HG03045 (cell line): ENCODE results near the gene CTNS.
A peak's percentile ranks its signal among the peaks of the same experiment; 100 is the strongest.

Experiments used
- ATAC-seq: cut with Tn5 transposase; IDR thresholded peaks from one replicate; pipeline ENCODE4 v1.9.1; 2021; ENCODE audit warnings: mild to moderate bottlenecking, moderate library complexity; ENCODE audit not compliant: unreplicated experiment

Gene CTNS

GRCh38 chr17:3657874-3658783 is 21.6 kb downstream of the CTNS start:
- ATAC-seq = no peak

GRCh38 chr17:3658784-3659449 is 22.4 kb downstream of the CTNS start:
- ATAC-seq = no peak

- ATAC-seq = no peak
Measured at GRCh38 chr17:3659541-3660111, 23.1 kb downstream of the CTNS start.

GRCh38 chr17:3660311-3660891 is 23.8 kb downstream of the CTNS start:
- ATAC-seq = no peak

- ATAC-seq = no peak
Measured at GRCh38 chr17:3663102-3664011, 26.8 kb downstream of the CTNS start.

GRCh38 chr17:3665834-3666233 is 29.3 kb downstream of the CTNS start:
- ATAC-seq = no peak

- ATAC-seq = no peak
Measured at GRCh38 chr17:3666516-3666915, 30.0 kb downstream of the CTNS start.

- peak; percentile 13 for ATAC-seq
Measured at GRCh38 chr17:3667366-3668278, 31.1 kb downstream of the CTNS start.

GRCh38 chr17:3668279-3669084 is 31.9 kb downstream of the CTNS start, which contains the start of the genes EMC6 and TAX1BP3:
Gene EMC6, plus strand, starts transcription at chr17:3668812. Its CDS starts 335 bp downstream, at chr17:3669147.
Gene TAX1BP3, minus strand, starts transcription at chr17:3668578. Its CDS starts 52 bp downstream, at chr17:3668526.
- peak; percentile 88 for ATAC-seq

GRCh38 chr17:3669085-3669347 is 32.5 kb downstream of the CTNS start:
- no peak for ATAC-seq

GRCh38 chr17:3669548-3669947 is 33.0 kb downstream of the CTNS start:
- no peak for ATAC-seq

GRCh38 chr17:3672571-3672970 is 36.0 kb downstream of the CTNS start:
- ATAC-seq = no peak

GRCh38 chr17:3675886-3676285 is 39.3 kb downstream of the CTNS start:
- ATAC-seq = no peak

GRCh38 chr17:3678095-3678820 is 41.7 kb downstream of the CTNS start:
- ATAC-seq = no peak

- ATAC-seq = no peak
Measured at GRCh38 chr17:3678821-3679530, 42.4 kb downstream of the CTNS start.

GRCh38 chr17:3679531-3680126 is 43.1 kb downstream of the CTNS start:
- ATAC-seq = no peak

GRCh38 chr17:3681057-3681456 is 44.5 kb downstream of the CTNS start:
- no peak for ATAC-seq
